Adrenal gland (tissue), 5 donors: Measurements from ENCODE around the gene SSBP3.

Experiments
- CTCF ChIP-seq, 6 experiments: fragments of 450-650 bp in 4 of 6; fragments of 200-600 bp in 2 of 6; sonication (generic) in 1 of 6; IDR thresholded peaks; 1 replicate in 5 of 6; 2 replicates in 1 of 6; pipeline versions ENCODE4 v1.5.1 to v1.8.0; 2016 to 2021; ENCODE audit warnings: antibody characterized with exemption in 6 of 6, mild to moderate bottlenecking in 2 of 6, moderate library complexity in 1 of 6
- POLR2A ChIP-seq, 2 donors: fragments of 450-650 bp; IDR thresholded peaks; one replicate each; pipeline ENCODE4 v1.6.1; 2017; ENCODE audit warnings: antibody characterized with exemption in 2 of 2, mild to moderate bottlenecking in 2 of 2, moderate library complexity in 1 of 2
- donor health status: DM: no; HTN: no; CAD: no.

- no peak for TF ChIP-seq CTCF (IDR thresholded peaks at IDR 0.05)
- TF ChIP-seq POLR2A (IDR thresholded peaks at IDR 0.05) = no peak
Observed at GRCh38 chr1:54222711-54223110, 183.5 kb downstream of the SSBP3 start.
